HG03457 (cell line): ENCODE results near the gene EHMT2.
"Not testable (repeated sequence)": the region's sequence is repeated elsewhere in the genome, so short reads cannot be mapped to it uniquely, and the experiment has no call there.

Experiments
- ATAC-seq: cut with Tn5 transposase; IDR thresholded peaks from one replicate; pipeline ENCODE4 v1.9.1; 2021; ENCODE audit warnings: moderate number of reproducible peaks; ENCODE audit not compliant: unreplicated experiment

EHMT2 gene

DNA sequence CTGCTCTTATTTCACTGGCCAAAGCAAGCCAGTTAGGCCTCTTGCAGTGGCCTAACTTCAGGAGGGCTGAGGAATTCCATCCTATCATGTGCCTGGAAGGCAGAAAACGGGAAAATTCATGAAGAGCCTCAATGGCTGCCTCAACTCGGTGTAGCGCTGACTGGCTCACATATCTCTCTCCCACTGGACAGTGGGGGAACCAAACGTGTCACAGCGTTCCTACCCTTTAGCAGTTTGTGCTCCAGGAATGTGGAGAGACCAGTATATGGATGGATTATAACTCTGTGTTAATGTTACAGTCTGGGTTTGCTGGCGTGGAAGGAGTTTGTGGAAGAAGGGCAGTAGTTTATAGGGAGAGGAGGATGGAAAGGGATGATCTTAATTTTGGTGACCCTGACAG, 18.3 kb upstream of the EHMT2 start:
- ATAC-seq: no peak

DNA sequence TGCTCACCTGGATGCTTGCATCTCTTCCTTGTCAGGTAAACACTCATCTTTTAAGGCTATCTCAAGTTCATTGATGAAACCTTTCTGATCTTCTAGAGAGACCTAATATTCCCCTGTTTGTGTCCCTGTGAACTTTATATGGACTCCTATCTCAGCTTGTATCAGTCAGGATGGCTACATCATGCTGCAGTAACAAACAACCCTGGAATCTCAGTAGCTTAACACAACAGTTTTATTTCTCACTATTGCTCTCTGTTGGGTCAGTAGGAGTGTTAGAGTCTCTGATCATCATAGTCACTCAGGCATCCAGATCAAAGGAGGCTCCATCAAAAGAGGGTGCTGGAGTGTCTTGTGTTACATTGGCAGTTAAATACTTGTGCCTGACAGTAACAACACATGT, 17.9 kb upstream of the EHMT2 start:
- no peak for ATAC-seq

DNA sequence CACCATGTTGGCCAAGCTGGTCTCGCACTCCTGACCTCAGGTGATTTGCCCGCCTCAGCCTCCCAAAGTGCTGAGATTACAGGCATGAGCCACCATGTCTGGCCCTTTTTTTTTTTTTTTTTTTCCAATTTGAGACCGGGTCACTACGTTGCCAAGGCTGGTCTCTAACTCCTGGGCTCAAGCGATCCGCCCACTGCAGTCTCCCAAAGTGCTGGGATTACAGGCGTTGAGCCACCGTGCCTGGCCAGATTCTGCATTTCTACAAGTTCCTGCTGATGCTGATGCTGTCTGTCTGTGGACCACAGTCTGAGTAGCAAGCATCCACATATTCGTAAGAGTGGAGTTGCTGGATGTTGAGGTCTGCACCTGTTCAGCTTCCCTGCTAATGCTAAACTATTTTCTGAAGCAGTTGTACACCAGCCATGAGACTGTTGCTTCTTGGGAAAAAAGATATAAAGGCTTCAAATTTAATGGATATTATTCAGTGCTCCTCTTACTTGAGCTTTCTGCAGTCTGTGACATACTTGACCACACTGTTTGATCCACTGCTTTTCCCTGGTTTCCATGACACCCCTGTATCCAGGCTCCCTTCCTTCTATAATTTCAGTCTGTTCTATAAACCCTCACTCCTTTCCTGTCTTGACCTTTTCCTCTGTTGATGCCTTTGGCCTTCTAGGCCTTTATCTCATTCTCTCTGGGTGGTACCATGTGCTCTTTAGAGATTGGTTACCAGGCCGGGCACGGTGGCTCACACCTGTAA, 14.5 kb upstream of the EHMT2 start:
- ATAC-seq: no peak

DNA sequence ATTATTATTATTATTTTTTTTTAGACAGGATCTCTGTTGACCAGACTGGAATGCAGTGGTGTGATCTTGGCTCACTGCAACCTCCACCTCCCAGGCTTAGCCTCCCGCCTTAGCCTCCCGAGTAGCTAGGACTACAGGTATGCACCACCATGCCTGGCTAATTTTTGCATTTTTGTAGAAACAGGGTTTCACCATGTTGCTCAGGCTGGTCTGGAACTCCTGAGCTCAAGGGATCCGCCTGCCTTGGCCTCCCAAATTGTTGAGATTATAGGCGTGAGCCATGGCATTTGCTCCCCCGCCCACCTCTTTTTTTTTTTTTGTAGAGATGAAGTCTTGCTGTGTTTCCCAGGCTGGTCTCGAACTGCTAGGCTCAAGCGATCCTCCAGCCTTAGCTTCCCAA, 11.8 kb upstream of the EHMT2 start:
- ATAC-seq: not testable (repeated sequence)

DNA sequence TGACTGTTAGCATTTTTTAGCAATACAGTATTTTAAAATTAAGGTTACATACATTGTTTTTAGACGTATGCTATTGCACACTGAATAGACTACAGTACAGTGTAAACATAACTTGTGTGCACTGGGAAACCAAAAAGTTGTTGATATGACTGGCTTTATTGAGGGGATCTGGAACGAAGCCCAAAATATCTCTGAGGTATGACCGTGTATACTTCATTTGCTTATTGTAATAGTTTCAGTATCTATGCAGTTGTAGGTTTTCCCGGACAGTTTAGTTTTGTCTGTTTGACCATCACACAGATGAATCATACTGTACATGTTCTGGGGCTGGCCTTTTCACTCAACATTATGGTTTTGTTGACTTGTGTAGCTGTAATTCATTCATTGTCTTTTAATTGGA, 11.3 kb upstream of the EHMT2 start:
- peak; percentile 60 for ATAC-seq

DNA sequence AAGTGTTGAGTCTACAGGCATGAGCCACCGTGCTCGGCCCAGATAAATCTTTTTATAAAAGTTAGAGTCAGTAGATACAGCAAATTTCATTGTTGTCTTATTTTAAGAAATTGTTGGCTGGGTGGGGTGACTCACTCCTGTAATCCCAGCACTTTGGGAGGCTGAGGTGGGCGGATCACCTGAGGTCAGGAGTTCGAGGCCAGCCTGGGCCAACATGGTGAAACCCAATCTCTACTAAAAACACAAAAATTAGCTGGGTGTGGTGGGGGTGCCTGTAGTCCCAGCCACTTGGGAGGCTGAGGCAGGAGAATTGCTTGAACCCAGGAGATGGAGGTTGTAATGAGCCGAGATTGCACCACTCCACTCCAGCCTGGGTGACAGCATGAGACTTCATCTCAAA, 10.8 kb upstream of the EHMT2 start:
- not testable (repeated sequence) for ATAC-seq

DNA sequence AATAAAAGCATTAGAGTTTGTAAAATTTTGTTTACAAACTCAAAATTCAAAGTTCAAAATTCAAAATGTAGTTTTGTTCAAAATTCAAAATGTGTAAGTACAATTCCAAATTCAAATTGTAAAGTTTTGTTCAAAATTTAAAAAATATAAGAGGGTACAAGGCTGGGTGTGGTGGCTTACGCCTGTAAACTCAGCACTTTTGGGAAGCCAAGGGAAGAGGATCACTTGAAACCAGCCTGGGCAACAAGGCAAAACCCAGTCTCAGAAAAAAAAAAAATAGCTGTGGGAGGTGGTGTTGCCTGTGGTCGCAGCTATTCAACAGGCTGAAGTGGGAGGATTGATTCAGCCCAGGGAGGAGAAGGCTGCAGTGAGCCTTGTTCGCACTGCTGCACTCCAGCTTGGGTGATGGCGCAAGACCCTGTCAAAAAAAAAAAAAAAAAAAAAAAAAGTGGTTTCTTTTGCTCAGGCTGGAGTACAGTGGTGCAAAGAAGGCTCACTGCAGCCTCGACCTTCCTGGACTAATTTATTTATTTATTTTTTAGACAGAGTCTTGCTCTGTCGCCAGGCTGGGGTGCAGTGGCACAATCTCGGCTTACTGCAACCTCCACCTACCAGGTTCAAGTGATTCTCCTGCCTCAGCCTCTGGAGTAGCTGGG, 9.8 kb upstream of the EHMT2 start:
- no peak for ATAC-seq

DNA sequence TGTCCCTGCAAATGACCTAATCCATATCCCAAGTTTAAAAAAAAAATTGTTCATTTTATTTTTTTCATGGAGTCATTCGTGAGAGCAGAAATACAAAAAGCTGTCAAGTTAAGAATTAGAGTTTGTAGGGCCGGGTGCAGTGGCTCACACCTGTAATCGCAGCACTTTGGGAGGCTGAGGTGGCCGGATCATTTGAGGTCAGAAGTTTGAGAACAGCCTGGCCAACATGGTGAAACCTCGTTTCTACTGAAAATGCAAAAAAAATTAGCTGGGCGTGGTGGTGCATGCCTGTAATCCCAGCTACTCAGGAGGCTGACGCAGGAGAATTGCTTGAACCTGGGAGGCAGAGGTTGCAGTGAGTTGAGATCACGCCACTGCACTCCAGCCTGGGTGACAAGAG, 9.2 kb upstream of the EHMT2 start:
- ATAC-seq: not testable (repeated sequence)

DNA sequence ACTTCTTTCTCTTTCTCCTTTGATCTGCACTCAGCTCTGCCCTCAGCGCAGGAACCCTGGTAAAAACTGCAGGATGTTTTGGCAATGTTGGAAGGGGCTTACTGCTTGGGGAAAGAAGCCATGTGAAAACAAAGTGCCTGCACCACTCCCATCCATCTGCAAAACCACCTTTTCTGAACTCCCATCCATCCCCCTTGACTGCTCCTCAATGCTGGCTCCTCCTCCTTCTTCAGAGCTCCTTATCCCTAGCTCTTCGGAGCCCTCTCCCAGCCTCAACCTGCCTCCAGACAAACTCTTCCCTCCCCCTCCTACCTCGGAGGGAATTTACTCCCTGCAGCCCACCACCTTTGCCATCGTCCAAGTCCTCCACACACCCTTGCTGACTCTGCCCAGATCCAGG, 8.6 kb upstream of the EHMT2 start:
- no peak for ATAC-seq

DNA sequence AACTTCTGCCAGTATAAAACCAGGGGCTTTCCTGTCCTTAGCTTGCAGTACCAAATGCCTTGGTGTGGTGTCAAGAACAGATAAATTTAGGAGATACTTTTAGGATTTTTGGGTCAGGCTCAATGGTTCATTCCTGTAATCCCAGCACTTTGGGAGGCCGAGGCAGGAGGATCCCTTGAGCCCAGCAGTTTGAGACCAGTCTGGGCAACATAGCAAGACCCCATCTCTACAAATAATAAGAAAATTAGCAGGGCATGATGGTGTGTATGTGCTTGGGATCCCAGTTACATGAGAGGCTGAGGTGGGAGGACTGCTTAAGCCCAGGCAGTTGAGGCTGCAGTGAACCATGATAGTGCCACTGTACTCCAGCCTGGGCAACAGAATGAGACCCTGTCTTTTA, 7.5 kb upstream of the EHMT2 start:
- ATAC-seq: no peak

DNA sequence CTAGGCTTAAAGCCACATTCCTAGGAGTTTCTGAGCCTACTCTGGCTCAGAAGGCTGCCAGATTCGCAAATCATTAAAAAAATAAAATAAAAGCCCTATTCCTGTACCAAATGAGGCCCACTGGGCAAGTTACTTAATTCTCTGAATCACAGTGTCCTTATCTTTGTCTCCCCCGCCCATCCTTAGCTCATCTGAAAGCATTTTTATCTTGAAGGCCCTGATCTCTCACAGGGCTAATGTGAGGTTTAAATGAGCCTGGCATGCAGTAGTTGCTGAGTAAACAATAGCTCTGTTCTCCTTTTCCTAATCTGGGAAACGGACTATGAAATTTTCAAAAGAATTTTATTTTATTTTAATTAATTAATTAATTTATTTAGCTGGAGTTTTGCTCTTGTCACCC, 6.5 kb upstream of the EHMT2 start:
- no peak for ATAC-seq

DNA sequence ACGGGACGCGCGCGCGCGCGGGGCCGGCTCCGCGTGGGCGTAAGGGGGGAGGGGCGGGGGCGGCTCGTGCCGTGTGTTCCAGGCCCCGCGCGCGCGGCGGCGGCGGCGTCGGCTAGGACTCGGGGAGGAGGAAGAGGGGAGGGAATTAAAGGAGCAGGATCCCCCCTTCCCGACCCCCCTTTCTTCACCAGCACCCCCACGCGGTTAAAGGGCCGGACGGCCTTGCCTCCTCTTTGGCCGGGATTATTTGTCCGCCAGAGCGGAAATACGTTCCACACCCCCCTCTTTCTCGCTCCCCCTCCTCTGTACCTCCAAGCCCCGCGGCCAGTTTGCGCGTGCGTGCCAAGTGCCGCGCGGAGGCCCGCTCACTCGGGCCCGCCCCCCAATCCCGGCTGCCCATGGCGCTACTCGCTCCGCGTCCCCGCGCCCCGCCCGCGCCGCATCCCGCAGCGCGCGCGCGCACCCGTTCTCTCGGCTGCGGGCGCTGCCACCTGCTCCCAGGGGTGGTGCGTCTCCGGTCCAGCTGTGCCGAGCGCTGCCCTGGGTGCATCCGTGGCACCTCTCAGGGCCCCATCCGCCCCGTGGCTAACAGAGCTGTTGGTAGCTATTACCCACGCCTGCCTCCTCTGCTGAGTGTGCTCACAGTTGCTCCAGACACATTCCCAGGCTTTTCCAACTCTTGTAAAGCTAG, 4.6 kb upstream of the EHMT2 start, which contains the start of gene ZBTB12:
ZBTB12 (minus strand) TSS at position 134 of the 691 bp plus-strand sequence. CDS start 781 bp downstream, outside the sequence.
- ATAC-seq: peak; percentile 32

DNA sequence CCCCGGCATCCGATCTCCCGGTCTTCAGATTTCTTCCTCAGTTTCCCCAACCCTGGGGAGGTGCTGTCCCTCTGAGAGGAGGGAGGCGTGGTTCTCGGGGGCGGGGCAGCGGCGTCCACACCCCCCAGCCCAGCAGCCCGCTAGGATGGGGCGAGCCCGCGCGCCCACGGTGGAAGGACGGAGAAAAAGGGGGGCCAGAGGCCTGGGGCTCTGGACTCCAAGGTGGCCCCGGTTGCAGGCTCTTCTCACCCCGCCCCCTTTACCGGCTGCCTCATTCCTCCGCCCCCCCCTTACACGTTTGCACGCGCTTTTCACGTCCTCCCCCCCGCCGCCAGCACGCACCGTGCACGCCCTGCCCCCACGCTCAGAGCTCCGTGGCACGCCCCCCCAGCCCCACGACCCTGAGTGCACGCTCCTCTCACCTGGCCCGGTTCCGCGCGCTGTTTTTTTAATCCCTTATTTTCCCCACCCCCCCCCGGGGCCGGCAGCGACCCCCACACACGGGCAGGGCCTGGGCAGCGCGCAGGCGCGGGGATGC, 4.0 kb upstream of the EHMT2 start:
- ATAC-seq: no peak

DNA sequence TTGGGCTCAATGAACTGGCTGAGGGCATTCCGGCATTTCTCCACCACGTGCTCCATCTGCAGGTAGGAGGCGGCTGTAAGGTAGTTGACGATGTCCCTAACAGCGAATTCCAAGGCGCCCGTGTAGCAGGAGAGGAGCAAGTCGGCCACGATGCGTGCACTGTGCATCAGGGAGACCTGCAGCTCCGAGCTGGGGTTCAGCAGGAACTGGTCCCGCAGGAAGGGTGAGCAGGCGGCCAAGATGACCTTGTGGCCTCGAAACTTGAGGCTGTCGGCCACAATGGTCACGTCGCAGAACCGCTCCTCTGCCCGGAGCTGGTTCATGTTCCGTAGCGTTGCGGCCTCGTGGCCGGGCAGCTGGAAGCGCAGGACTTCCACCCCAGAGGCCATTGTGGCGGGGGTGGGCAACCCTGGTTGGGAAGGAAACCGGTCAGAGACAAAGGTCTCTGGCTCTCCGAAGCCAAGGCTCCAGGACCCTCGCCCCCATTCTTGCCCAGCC, 3.5 kb upstream of the EHMT2 start:
- no peak for ATAC-seq

DNA sequence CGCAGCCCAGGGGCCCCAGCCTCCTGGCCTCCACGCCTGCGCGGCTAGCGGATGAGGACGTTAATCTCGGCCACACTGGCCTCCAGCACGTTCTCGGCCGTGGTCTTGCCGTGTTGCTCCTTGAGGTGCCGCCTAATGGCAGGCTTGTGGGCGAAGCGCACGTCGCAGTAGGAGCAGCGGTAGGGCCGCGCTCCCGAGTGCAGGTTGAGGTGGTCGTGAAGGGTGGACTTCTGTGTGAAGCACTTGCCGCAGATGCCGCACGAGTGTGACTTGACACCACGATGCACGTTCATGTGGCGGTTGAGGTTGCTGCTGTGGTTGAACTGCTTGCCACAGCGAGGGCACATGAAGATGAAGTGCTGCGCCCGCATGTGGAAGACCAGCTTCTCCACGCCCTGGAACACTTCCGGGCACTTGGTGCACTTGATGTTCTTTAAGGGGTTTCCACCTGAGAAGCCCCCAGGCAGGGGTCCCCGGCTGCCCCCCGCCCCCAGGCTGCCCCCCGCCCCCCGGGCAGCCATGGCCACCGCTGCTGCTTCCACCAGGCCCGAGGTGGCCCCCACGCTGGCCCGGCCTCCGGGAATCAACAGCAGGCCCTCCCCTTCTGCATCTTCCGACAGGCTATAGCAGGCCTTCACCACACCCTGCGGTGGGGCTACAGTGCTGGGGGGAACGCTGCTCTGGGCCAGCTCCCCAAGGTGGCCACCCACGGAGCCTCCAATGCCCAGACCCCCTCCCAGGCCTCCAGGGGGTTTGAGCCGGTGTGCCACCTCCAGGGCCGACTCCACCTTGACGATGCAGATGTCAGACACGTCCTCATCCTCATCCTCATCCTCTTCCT, 2.6 kb upstream of the EHMT2 start:
- ATAC-seq: no peak

DNA sequence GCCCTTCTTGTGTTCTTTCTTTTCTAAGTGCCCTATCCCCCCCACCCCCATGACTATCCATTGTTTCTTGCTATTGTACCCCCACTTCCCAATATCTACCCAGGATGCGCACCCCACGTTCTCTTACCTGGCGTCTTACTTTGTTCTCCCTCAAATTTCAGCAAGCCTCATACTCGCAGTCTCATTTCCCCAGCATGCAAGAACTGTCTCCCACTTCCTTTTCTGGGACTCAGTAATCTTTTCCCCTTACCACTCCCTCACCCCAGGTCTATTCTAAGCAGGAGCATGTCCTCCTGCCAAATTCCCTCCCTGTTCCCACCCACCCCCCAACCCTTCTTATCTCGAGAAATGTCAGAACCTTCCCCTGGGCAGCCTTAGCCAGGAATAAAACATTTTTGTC, 1.7 kb upstream of the EHMT2 start:
- no peak for ATAC-seq

DNA sequence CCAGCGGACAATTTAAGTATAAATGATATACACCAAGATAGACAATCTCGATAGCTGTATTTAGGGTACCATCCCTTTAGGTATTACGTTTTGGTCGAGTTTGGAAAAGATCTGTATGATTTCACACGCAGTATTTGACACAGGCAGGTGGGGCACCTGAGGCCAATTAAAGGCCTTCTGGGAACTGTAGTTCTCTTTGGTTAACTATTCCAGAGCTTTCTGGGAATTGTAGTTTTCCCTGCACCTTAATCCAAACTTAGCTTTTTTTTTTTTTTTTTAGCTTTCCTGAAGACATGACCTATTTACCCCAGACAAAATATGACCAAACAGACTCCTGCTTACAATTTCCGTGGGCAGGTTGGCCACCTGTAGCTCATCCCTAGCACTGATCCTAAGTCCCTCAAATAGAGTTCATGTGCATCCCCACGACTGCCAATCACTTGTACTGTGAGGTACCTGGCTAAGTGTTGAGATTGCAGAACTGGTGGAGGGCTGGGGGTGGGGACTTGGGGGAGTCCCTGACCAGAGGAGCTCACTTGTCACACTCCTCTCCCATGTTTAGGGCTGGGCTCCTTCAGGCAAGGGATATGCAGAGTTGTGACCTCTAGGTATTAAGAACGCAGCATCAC, 999 bp upstream of the EHMT2 start:
- ATAC-seq: no peak

DNA sequence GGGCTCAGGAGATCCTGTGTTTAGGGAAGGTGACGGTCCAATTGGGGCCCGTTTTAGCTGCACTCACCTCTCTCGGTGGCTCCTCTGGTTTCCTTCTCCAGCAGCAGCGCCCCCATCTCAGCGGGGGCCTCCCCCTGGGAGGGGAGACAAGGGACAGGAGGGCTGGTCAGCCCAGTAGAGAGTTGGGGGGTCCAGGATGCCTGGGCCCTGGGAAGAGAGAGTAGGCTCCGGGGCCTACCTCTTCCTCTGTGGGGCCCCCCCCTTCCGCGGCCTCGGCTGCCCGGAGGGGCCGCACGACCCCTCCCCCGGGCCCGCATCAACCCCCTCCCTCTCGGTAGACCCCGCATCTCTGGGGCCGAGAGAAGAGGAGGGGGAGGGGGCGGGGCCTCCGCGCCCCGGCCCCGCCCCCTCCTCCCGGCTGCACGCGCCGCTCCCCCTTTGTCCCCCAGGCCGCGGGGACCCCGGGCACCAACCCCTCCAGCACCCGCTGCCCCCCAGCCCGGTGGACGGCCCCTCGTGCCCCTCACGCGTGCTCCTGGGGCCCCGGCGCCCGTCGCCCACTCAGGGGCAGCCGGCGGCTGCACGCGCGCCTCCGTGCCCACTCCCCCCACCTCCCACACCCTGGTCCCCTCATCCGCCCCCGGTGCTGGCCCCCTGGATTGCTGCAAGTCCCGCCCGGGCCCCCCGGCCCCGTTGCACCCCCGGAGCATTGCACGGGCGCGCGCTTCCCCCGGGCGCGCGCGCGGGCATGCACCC, 464 bp downstream of the EHMT2 start:
- ATAC-seq: no peak

DNA sequence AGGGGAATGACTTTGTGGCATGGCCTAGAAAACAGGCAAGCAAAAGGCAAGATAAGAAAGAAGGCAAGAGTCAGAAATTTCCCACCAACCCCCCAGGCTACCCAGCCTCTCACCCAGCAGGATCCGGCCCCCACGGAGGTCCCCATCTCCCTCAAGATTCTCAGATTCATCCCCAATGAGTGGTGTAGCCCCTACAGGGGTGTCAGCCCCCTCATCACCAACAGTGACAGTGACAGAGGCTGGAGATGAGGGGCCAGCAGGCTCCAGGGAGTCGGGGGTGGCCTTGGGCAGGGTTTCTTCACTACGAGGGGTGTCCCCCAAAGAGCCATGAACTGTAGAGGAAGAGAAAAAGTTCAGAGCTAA, 1.0 kb downstream of the EHMT2 start:
- no peak for ATAC-seq

DNA sequence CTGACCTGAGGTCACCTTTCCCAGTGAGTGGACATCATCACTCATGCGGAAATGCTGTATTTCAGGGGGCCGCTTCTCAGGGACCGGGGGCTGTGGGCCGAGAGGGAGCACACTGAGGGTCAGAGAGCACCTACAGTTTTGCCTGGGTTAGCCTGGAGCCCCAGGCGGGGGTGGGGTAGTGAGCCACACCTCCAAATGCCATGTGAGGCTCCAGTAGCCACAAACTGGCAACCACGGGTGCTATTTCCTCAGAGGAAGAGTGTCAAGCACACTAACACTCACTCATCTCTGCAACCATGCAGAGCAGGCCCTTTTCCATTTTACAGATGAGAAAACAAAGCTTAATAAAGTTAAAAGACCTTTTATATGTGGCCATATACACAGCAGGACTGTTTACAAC, 4.7 kb downstream of the EHMT2 start:
- ATAC-seq: no peak
